ENCODE results near the gene AK5. TPM values are rescaled to one million over a fixed set of nuclear protein-coding genes. Genes with fewer than 3 reads are reported as not detected.

Gene AK5
- total and polyA plus RNA-seq, 4 donors: 14.7 to 76.0 (median 58.4) TPM

DNA sequence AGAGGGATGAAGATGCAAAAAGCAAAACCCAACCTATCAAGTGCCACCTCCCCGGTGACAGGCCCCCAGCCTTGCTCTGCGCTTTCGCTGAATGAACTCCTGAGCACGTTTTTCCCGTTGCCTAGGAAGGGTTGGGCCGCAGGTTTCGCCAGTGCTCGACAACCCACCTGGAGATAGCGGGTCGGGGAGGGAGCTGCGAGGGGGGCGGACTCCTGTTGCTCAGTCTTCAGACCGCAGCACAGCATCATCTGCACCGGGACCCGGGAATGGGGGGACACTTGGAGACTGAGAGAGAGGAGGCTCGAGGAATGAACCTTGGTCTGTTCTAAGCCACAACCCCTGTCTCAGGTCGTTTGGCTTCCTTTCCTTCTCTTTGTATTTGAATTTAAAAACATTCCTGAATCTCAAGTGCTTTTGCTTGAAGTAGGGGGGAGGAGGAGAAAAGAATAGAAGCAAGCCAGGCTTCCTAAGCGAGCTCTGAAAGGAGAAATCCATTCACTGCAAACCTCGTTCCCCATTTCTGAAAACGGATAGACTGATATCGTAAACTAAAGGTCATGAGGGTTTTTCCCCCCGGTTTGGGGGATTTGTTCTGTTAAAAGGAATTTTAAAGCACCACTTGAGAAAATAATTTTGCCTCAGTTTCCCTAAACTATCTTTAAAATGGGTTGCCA is 1.2 kb downstream of the AK5 start:
- Histone ChIP-seq H3K27me3 (ENCODE audit: control insufficient read depth, insufficient read depth, low read length) (peaks cover 11% of the 10 kb centered on the region), H3K36me3 (ENCODE audit: control insufficient read depth, insufficient read depth, low read length) (no peaks in the 10 kb centered on the region), H3K9me3 (ENCODE audit: control insufficient read depth, insufficient read depth, low read length) (no peaks in the 10 kb centered on the region), H3K4me1 (ENCODE audit: control insufficient read depth, insufficient read depth, low read length) (peaks cover 11% of the 10 kb centered on the region), H3K4me3 (ENCODE audit: low read depth, low read length) (peak overlapping the region; percentile 70), H3K27ac (ENCODE audit: low read depth, low read length) (peak overlapping the region; percentile 29)
- peak in 2 of 6 donors; percentile 15 to 70 for DNase-seq (ENCODE audit: low read depth in 4 of 6, low spot score in 6 of 6)
- 2% methylated on average over 11 of the region's 22 CpGs for WGBS (ENCODE audit: insufficient coverage)

GRCh38 chr1:77283701-77284425 is 2.0 kb downstream of the AK5 start:
- no peak overlapping the region for H3K27ac ChIP-seq (ENCODE audit: low read depth, low read length)
- H3K9me3 ChIP-seq (ENCODE audit: control insufficient read depth, insufficient read depth, low read length): no peaks in the 10 kb centered on the region
- WGBS (ENCODE audit: insufficient coverage): 75% methylated on average over 2 of the region's 6 CpGs
- H3K27me3 ChIP-seq (ENCODE audit: control insufficient read depth, insufficient read depth, low read length): peaks cover 11% of the 10 kb centered on the region
- H3K4me3 ChIP-seq (ENCODE audit: low read depth, low read length): peak overlapping the region; percentile 70
- H3K36me3 ChIP-seq (ENCODE audit: control insufficient read depth, insufficient read depth, low read length): no peaks in the 10 kb centered on the region
- DNase-seq (ENCODE audit: low read depth in 4 of 6, low spot score in 6 of 6): peak in 1 of 6 donors; percentile 1
- H3K4me1 ChIP-seq (ENCODE audit: control insufficient read depth, insufficient read depth, low read length): peaks cover 11% of the 10 kb centered on the region

DNA sequence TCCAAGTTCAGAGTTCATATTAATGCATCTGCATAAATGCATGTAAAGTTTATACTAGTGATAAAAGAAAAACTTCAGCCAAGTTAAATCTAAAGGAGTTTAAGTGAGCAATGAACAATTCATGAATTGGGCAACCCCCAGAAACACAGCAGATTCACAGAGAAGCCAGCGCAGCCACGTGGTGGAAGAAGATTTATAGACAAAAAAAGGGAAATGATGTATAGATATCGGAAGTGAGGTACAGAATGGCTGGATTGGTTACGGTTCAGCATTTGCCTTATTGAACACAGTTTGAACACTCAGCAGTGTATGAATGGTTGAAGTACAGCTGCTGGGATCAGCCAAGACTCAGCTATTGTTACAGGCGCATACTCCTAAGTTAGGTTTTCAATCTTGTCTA is 5.7 kb downstream of the AK5 start:
- Histone ChIP-seq H3K4me3 (ENCODE audit: low read depth, low read length) (no peak overlapping the region), H3K27ac (ENCODE audit: low read depth, low read length) (no peak overlapping the region), H3K36me3 (ENCODE audit: control insufficient read depth, insufficient read depth, low read length) (no peaks in the 10 kb centered on the region), H3K9me3 (ENCODE audit: control insufficient read depth, insufficient read depth, low read length) (no peaks in the 10 kb centered on the region), H3K27me3 (ENCODE audit: control insufficient read depth, insufficient read depth, low read length) (peaks cover 9% of the 10 kb centered on the region), H3K4me1 (ENCODE audit: control insufficient read depth, insufficient read depth, low read length) (peaks cover 6% of the 10 kb centered on the region)
- DNase-seq (ENCODE audit: low read depth in 4 of 6, low spot score in 6 of 6): peak in 1 of 6 donors; percentile 32
- WGBS (ENCODE audit: insufficient coverage): 55% methylated on average over 5 of the region's 5 CpGs

DNA sequence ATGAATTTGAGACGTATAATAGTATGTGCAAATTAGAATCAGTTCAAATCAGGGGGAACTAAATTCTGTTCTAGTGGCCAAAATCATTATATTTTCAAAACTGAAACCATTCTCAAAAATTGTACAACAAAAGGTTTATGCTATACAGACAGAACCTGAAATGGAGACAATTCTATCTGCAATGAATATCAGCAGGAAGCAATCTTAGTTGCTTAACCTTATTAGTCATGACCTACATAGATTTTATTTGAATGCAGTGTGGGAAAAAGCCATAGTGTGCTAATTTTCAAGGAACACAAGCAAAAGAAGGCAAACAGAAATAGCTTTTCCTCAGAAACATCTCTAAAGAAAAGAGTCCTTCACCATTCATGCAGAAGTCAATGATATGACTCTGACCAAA is 6.5 kb downstream of the AK5 start:
- no CpG with 5 or more reads among the region's 1 CpG for WGBS (ENCODE audit: insufficient coverage)
- Histone ChIP-seq H3K9me3 (ENCODE audit: control insufficient read depth, insufficient read depth, low read length) (no peaks in the 10 kb centered on the region), H3K27ac (ENCODE audit: low read depth, low read length) (no peak overlapping the region), H3K4me1 (ENCODE audit: control insufficient read depth, insufficient read depth, low read length) (no peaks in the 10 kb centered on the region), H3K36me3 (ENCODE audit: control insufficient read depth, insufficient read depth, low read length) (no peaks in the 10 kb centered on the region), H3K27me3 (ENCODE audit: control insufficient read depth, insufficient read depth, low read length) (peaks cover 4% of the 10 kb centered on the region), H3K4me3 (ENCODE audit: low read depth, low read length) (no peak overlapping the region)
- no peak for DNase-seq (ENCODE audit: low read depth in 4 of 6, low spot score in 6 of 6)

- H3K4me3 ChIP-seq (ENCODE audit: low read depth, low read length): no peak overlapping the region
- no peaks in the 10 kb centered on the region for H3K27me3 ChIP-seq (ENCODE audit: control insufficient read depth, insufficient read depth, low read length)
- H3K9me3 ChIP-seq (ENCODE audit: control insufficient read depth, insufficient read depth, low read length): no peaks in the 10 kb centered on the region
- no peak for DNase-seq (ENCODE audit: low read depth in 4 of 6, low spot score in 6 of 6)
- H3K4me1 ChIP-seq (ENCODE audit: control insufficient read depth, insufficient read depth, low read length): no peaks in the 10 kb centered on the region
- no peak overlapping the region for H3K27ac ChIP-seq (ENCODE audit: low read depth, low read length)
- H3K36me3 ChIP-seq (ENCODE audit: control insufficient read depth, insufficient read depth, low read length): no peaks in the 10 kb centered on the region
These were observed 8.8 kb downstream of the AK5 start for GRCh38 chr1:77290576-77290975.

DNA sequence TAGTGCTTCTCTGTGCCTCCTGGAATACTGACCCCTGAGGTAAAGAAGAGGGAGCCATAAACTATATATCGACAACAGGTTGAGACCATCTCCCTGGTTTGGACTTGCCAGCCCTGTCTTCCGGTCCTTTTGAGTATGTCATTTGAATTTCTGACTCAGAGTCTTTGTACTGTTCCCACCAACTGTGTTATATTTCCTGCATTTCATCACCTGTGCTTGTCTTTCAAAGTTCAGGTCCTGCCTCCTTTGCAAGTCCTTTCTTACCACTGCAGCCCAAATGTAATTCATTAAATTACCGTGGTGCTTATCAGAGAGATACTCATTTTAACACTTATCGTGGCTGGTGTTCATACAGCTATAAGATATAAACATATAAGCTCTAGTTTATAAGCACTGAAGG is 10.7 kb downstream of the AK5 start:
- no peaks in the 10 kb centered on the region for H3K27me3 ChIP-seq (ENCODE audit: control insufficient read depth, insufficient read depth, low read length)
- no peaks in the 10 kb centered on the region for H3K9me3 ChIP-seq (ENCODE audit: control insufficient read depth, insufficient read depth, low read length)
- no peaks in the 10 kb centered on the region for H3K4me1 ChIP-seq (ENCODE audit: control insufficient read depth, insufficient read depth, low read length)
- no peak for DNase-seq (ENCODE audit: low read depth in 4 of 6, low spot score in 6 of 6)
- H3K4me3 ChIP-seq (ENCODE audit: low read depth, low read length): no peak overlapping the region
- 90% methylated on average over 2 of the region's 4 CpGs for WGBS (ENCODE audit: insufficient coverage)
- no peak overlapping the region for H3K27ac ChIP-seq (ENCODE audit: low read depth, low read length)
- no peaks in the 10 kb centered on the region for H3K36me3 ChIP-seq (ENCODE audit: control insufficient read depth, insufficient read depth, low read length)

DNA sequence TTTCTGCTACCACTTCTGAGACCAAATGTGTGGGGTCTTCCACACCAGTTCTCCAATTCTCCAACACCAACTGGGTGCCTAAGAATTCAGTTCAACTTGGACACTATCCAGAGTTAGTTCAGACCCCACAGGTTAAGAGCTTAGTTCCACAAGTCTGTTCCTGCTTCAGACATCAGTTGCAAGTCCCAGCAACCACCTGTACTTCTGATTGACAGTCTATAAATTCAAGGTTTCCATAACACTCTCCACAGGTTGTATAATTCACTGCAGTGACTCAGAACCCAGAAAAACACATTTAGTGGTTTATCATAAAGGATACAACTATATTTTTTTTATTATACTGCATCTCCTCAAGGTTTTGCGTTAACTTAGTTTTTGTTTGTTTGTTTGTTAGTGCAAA is 18.7 kb downstream of the AK5 start:
- Histone ChIP-seq H3K9me3 (ENCODE audit: control insufficient read depth, insufficient read depth, low read length) (no peaks in the 10 kb centered on the region), H3K4me1 (ENCODE audit: control insufficient read depth, insufficient read depth, low read length) (no peaks in the 10 kb centered on the region), H3K27ac (ENCODE audit: low read depth, low read length) (no peak overlapping the region), H3K27me3 (ENCODE audit: control insufficient read depth, insufficient read depth, low read length) (no peaks in the 10 kb centered on the region), H3K4me3 (ENCODE audit: low read depth, low read length) (no peak overlapping the region), H3K36me3 (ENCODE audit: control insufficient read depth, insufficient read depth, low read length) (no peaks in the 10 kb centered on the region)
- no CpG with 5 or more reads among the region's 1 CpG for WGBS (ENCODE audit: insufficient coverage)
- no peak for DNase-seq (ENCODE audit: low read depth in 4 of 6, low spot score in 6 of 6)

DNA sequence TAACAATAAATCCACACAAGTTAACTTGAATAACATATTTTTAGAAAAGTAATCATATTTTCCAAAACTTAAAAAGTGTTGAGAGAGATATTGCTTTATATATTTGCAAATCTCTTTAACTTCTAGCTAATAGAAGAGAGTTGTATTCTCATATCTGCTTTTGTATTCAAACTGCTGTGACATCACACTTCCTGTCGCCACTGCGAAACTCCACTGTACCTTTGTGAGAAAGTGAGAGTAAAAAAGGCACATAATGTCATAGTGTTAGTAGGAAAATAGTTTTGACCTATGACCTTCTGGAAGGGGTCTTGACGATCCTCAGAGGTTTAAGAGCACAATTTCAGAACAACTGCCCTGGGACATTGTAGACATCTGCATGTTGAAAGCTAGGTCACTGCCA is 21.6 kb downstream of the AK5 start:
- H3K4me3 ChIP-seq (ENCODE audit: low read depth, low read length): no peak overlapping the region
- H3K9me3 ChIP-seq (ENCODE audit: control insufficient read depth, insufficient read depth, low read length): no peaks in the 10 kb centered on the region
- H3K36me3 ChIP-seq (ENCODE audit: control insufficient read depth, insufficient read depth, low read length): no peaks in the 10 kb centered on the region
- WGBS (ENCODE audit: insufficient coverage): 11% methylated on average over 1 of the region's 3 CpGs
- no peak overlapping the region for H3K27ac ChIP-seq (ENCODE audit: low read depth, low read length)
- DNase-seq (ENCODE audit: low read depth in 4 of 6, low spot score in 6 of 6): no peak
- no peaks in the 10 kb centered on the region for H3K4me1 ChIP-seq (ENCODE audit: control insufficient read depth, insufficient read depth, low read length)
- no peaks in the 10 kb centered on the region for H3K27me3 ChIP-seq (ENCODE audit: control insufficient read depth, insufficient read depth, low read length)

DNA sequence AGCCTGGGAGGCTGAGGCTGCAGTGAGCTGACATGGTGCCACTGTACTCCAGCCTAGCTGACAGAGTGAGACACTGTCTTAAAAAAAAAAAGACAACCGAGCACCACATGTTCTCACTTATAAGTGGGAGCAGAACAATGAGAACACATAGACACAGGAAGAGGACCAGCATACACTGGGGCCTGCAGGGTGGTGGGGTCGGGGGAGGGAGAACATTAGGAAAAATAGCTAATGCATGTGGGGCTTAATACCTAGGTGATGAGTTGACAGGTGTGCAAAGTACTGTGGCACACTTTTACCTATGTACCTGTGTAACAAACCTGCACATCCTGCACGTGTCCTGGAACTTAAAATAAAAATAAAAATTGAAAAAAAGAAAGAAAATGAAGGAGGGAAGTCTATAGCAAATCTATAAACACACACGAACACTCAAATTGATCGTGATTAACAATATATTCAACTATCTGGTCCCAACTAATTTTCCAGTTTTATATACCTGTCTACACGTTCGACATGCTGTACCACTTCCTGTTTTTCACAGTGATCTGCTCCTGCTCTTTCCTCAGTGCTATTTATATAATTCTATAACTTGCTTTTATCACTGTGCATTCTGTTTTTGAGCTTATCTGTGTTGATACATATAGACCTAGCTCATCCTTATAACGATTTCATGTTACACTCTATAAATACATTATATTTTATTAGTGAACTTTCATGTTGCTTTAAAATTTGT is 27.2 kb downstream of the AK5 start:
- no CpG with 5 or more reads among the region's 8 CpGs for WGBS (ENCODE audit: insufficient coverage)
- no peak for DNase-seq (ENCODE audit: low read depth in 4 of 6, low spot score in 6 of 6)

More for the DNA sequence above, 27.2 kb downstream of the AK5 start:
- H3K4me1 ChIP-seq (ENCODE audit: control insufficient read depth, insufficient read depth, low read length): no peaks in the 10 kb centered on the region
- H3K27ac ChIP-seq (ENCODE audit: low read depth, low read length): no peak overlapping the region
- no peaks in the 10 kb centered on the region for H3K9me3 ChIP-seq (ENCODE audit: control insufficient read depth, insufficient read depth, low read length)
- H3K4me3 ChIP-seq (ENCODE audit: low read depth, low read length): no peak overlapping the region
- no peaks in the 10 kb centered on the region for H3K27me3 ChIP-seq (ENCODE audit: control insufficient read depth, insufficient read depth, low read length)
- H3K36me3 ChIP-seq (ENCODE audit: control insufficient read depth, insufficient read depth, low read length): no peaks in the 10 kb centered on the region
